ENCODE measurements around the gene OLA1. TPM values are rescaled to one million over a fixed set of nuclear protein-coding genes. Genes with fewer than 3 reads are reported as not detected.
A peak's percentile ranks its signal among the peaks of the same experiment; 100 is the strongest.

Gene OLA1
- total and polyA plus RNA-seq, 2 of the 13 experiments (the other 11 are each of a cell fraction or from before 2014, with no cell fraction given) = 153 to 241 TPM

DNA sequence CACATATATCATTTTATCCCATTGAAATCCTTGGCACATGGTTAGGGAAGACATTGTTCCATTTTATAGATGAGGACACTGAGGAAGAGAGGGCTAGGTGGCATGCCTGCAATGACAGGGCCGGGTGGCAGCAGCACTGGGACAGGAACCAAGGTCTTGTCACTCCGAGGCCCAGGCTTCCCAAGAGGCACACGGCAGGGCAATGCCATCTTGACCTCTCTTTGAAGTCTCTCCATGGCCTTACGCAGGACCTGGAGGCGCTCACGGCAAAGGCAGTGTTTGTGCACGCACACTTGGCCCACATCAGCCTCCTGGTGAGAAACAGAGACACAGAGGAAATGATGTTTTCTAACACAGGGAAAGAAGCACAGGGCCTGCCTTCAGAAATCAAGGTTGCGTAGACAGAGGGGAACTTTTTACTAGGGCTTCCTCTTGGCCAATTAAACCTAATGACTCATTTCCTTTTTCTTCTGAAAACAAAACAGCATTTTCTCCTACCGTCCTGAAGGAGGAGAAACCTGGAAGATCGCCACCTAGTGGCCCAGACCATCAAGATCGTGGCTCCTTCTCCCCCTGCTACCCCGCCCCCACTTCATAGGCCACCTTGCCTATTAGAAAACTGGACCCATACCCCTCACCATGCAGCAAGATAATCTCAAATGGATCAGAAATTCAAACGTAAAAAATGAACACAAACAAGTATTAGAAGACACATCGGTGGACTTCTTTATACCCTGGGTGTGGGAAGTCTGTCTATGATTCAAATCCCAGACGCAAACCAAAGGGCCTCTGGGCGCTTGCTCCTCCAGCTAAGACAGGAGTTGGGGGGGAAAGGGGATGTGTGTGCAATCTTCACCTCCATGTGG lies 208.5 kb downstream of the OLA1 start (continued):
- TF ChIP-seq ZFP62 (CRISPR knock-in tag; IDR thresholded peaks at IDR 0.05) (no peak), ZNF441 (CRISPR knock-in tag; IDR thresholded peaks at IDR 0.05; ENCODE audit: borderline replicate concordance) (no peak), RFX1 (IDR thresholded peaks at IDR 0.05) (no peak), ATF1 (CRISPR knock-in tag; IDR thresholded peaks at IDR 0.05) (0 out of 2 replicates have a peak, but pooled peaks have one; percentile 24), MAFG (CRISPR knock-in tag; IDR thresholded peaks at IDR 0.05) (no peak), ZNF672 (CRISPR knock-in tag; IDR thresholded peaks at IDR 0.05) (no peak), ASH2L (IDR thresholded peaks at IDR 0.05; ENCODE audit: insufficient read length, low read depth, low read length) (peak; percentile 63), ZNF615 (CRISPR knock-in tag; IDR thresholded peaks at IDR 0.05; ENCODE audit: borderline replicate concordance) (no peak), ZNF496 (CRISPR knock-in tag; IDR thresholded peaks at IDR 0.05; ENCODE audit: insufficient replicate concordance) (no peak), MEIS2 (CRISPR knock-in tag; IDR thresholded peaks at IDR 0.05) (no peak; the same call in 1 of the 2 replicates), CBX1 (IDR thresholded peaks at IDR 0.05; ENCODE audit: low read depth) (no peak), ZNF18 (CRISPR knock-in tag; IDR thresholded peaks at IDR 0.05; ENCODE audit: insufficient replicate concordance) (no peak), ARID5B (CRISPR knock-in tag; IDR thresholded peaks at IDR 0.05) (peak; percentile 60; the same call in 1 of the 2 replicates), ZBTB20 (CRISPR knock-in tag; IDR thresholded peaks at IDR 0.05; ENCODE audit: borderline replicate concordance, low read depth) (no peak), XRCC5 (optimal IDR thresholded peaks at IDR 0.05; ENCODE audit: low read length) (peak; percentile 92), CCAR2 (optimal IDR thresholded peaks at IDR 0.05; ENCODE audit: low read depth, low read length) (no peak), NR3C1 (CRISPR knock-in tag; IDR thresholded peaks at IDR 0.05) (no peak), ZNF431 (CRISPR knock-in tag; IDR thresholded peaks at IDR 0.05; ENCODE audit: borderline replicate concordance, low read depth) (no peak)
- TF ChIP-seq, protein P1, sequence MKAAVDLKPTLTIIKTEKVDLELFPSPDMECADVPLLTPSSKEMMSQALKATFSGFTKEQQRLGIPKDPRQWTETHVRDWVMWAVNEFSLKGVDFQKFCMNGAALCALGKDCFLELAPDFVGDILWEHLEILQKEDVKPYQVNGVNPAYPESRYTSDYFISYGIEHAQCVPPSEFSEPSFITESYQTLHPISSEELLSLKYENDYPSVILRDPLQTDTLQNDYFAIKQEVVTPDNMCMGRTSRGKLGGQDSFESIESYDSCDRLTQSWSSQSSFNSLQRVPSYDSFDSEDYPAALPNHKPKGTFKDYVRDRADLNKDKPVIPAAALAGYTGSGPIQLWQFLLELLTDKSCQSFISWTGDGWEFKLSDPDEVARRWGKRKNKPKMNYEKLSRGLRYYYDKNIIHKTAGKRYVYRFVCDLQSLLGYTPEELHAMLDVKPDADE (CRISPR knock-in tag; IDR thresholded peaks at IDR 0.05) = no peak
- TF ChIP-seq, protein P2, sequence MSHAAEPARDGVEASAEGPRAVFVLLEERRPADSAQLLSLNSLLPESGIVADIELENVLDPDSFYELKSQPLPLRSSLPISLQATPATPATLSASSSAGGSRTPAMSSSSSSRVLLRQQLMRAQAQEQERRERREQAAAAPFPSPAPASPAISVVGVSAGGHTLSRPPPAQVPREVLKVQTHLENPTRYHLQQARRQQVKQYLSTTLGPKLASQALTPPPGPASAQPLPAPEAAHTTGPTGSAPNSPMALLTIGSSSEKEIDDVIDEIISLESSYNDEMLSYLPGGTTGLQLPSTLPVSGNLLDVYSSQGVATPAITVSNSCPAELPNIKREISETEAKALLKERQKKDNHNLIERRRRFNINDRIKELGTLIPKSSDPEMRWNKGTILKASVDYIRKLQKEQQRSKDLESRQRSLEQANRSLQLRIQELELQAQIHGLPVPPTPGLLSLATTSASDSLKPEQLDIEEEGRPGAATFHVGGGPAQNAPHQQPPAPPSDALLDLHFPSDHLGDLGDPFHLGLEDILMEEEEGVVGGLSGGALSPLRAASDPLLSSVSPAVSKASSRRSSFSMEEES (CRISPR knock-in tag; IDR thresholded peaks at IDR 0.05) = peak; percentile 50; the same call in 1 of the 2 replicates

Data from HepG2 (cell line).